Stimulated activated naive B cell treated with anti-CD40 and anti-IgM and Interleukin-4, amounts not matched to agents 10 μg/mL and 1 μg/mL and 100 μg/mL, for 72 hours (primary cell): Measurements from ENCODE around the gene GFOD1.

Experiments
- ATAC-seq, 2 donors: fragments of 150-1000 bp; cut with Tn5 transposase; replicated peaks; 2 replicates each; pipeline ENCODE4 v1.10.0; 2021; ENCODE audit warnings: moderate library complexity in 1 of 2
- DNase-seq: peaks from one replicate; pipeline ENCODE4 v3.0.0; 2021
- H3K27ac Mint-ChIP-seq: one replicate; pipeline ENCODE4 v1.8.0; 2022; ENCODE audit warnings: mild to moderate bottlenecking, mixed read lengths
- H3K27me3 Mint-ChIP-seq, 2 donors: one replicate each; pipeline ENCODE4 v1.8.0; 2022; ENCODE audit warnings: mixed read lengths in 2 of 2
- H3K36me3 Mint-ChIP-seq, 2 donors: one replicate each; pipeline ENCODE4 v1.8.0; 2022; ENCODE audit warnings: mixed read lengths in 2 of 2, mild to moderate bottlenecking in 1 of 2
- H3K4me1 Mint-ChIP-seq, 2 donors: one replicate each; pipeline ENCODE4 v1.8.0; 2022; ENCODE audit warnings: mixed read lengths in 2 of 2, mild to moderate bottlenecking in 1 of 2
- H3K4me3 Mint-ChIP-seq, 2 donors: one replicate each; pipeline ENCODE4 v1.8.0; 2022; ENCODE audit warnings: mild to moderate bottlenecking in 2 of 2, mixed read lengths in 2 of 2, moderate library complexity in 1 of 2
- H3K9me3 Mint-ChIP-seq, 2 donors: one replicate each; pipeline ENCODE4 v1.8.0; 2022; ENCODE audit warnings: mixed read lengths in 2 of 2, mild to moderate bottlenecking in 1 of 2

Gene GFOD1

GRCh38 chr6:13487122-13488014 lies at the start of gene GFOD1:
Gene GFOD1, minus strand, starts transcription at chr6:13487600. Its CDS starts 710 bp downstream, at chr6:13486890.
- no peaks in the 10 kb centered on the region for H3K27me3 Mint-ChIP-seq
- peak within 1 kb of the TSS; percentile 92 for H3K27ac Mint-ChIP-seq
- peaks cover 29 to 39% of the 10 kb centered on the region in 2 donors for H3K4me1 Mint-ChIP-seq
- DNase-seq, result peak; percentile 83
- H3K36me3 Mint-ChIP-seq, result peaks cover 2 to 11% of the 10 kb centered on the region in 2 donors
- peak within 1 kb of the TSS; percentile 97 to 99 for H3K4me3 Mint-ChIP-seq
- ATAC-seq, result peak; percentile 83 to 86
- H3K9me3 Mint-ChIP-seq, result no peaks in the 10 kb centered on the region

GRCh38 chr6:13536796-13537526 lies 49.6 kb upstream of the GFOD1 start:
- no peak overlapping the region for H3K27ac Mint-ChIP-seq
- no peaks in the 10 kb centered on the region for H3K27me3 Mint-ChIP-seq

GRCh38 chr6:13535306-13535705 lies 47.9 kb upstream of the GFOD1 start:
- H3K9me3 Mint-ChIP-seq, result no peaks in the 10 kb centered on the region
- no peaks in the 10 kb centered on the region for H3K27me3 Mint-ChIP-seq
- H3K4me1 Mint-ChIP-seq, result peaks cover 10 to 13% of the 10 kb centered on the region in 2 donors
- no peaks in the 10 kb centered on the region for H3K36me3 Mint-ChIP-seq
- DNase-seq (no peak), ATAC-seq (no peak)
- H3K27ac Mint-ChIP-seq, result no peak overlapping the region
- no peak overlapping the region for H3K4me3 Mint-ChIP-seq

More at GRCh38 chr6:13536796-13537526, 49.6 kb upstream of the GFOD1 start:
- Mint-ChIP-seq H3K9me3 (no peaks in the 10 kb centered on the region), H3K36me3 (no peaks in the 10 kb centered on the region), H3K4me1 (peaks cover 10 to 13% of the 10 kb centered on the region in 2 donors), H3K4me3 (no peak overlapping the region)
- DNase-seq (no peak), ATAC-seq (no peak)

GRCh38 chr6:13534536-13534935 lies 47.1 kb upstream of the GFOD1 start:
- peaks cover 8 to 9% of the 10 kb centered on the region in 2 donors for H3K4me1 Mint-ChIP-seq
- no peak overlapping the region for H3K4me3 Mint-ChIP-seq
- H3K36me3 Mint-ChIP-seq, result no peaks in the 10 kb centered on the region
- H3K27me3 Mint-ChIP-seq, result no peaks in the 10 kb centered on the region
- no peak for ATAC-seq
- no peaks in the 10 kb centered on the region for H3K9me3 Mint-ChIP-seq
- no peak overlapping the region for H3K27ac Mint-ChIP-seq
- no peak for DNase-seq

- ATAC-seq, result no peak
- no peak for DNase-seq
- H3K9me3 Mint-ChIP-seq, result no peaks in the 10 kb centered on the region
- no peak overlapping the region for H3K27ac Mint-ChIP-seq
- H3K27me3 Mint-ChIP-seq, result no peaks in the 10 kb centered on the region
- H3K36me3 Mint-ChIP-seq, result no peaks in the 10 kb centered on the region
- H3K4me1 Mint-ChIP-seq, result peaks cover 7 to 8% of the 10 kb centered on the region in 2 donors
- no peak overlapping the region for H3K4me3 Mint-ChIP-seq
These were observed 44.6 kb upstream of the GFOD1 start for GRCh38 chr6:13531956-13532355.

- H3K9me3 Mint-ChIP-seq, result no peaks in the 10 kb centered on the region
- no peak for DNase-seq
- no peaks in the 10 kb centered on the region for H3K27me3 Mint-ChIP-seq
- H3K36me3 Mint-ChIP-seq, result no peaks in the 10 kb centered on the region
- no peak overlapping the region for H3K4me3 Mint-ChIP-seq
- no peak for ATAC-seq
- peaks cover 26 to 38% of the 10 kb centered on the region in 2 donors for H3K4me1 Mint-ChIP-seq
- peak overlapping the region; percentile 26 for H3K27ac Mint-ChIP-seq
These were observed 41.5 kb upstream of the GFOD1 start for GRCh38 chr6:13528777-13529343.

GRCh38 chr6:13528232-13528631 lies 40.8 kb upstream of the GFOD1 start:
- Mint-ChIP-seq H3K27me3 (no peaks in the 10 kb centered on the region), H3K36me3 (no peaks in the 10 kb centered on the region), H3K9me3 (no peaks in the 10 kb centered on the region), H3K4me1 (peaks cover 28 to 43% of the 10 kb centered on the region in 2 donors), H3K27ac (no peak overlapping the region), H3K4me3 (no peak overlapping the region)
- ATAC-seq (no peak), DNase-seq (no peak)

- Mint-ChIP-seq H3K9me3 (no peaks in the 10 kb centered on the region), H3K4me1 (peaks cover 26 to 43% of the 10 kb centered on the region in 2 donors), H3K27ac (peak overlapping the region; percentile 14), H3K36me3 (no peaks in the 10 kb centered on the region), H3K27me3 (no peaks in the 10 kb centered on the region), H3K4me3 (no peak overlapping the region)
- ATAC-seq (no peak), DNase-seq (no peak)
These were observed 40.3 kb upstream of the GFOD1 start for GRCh38 chr6:13527671-13528056.

- Mint-ChIP-seq H3K36me3 (no peaks in the 10 kb centered on the region), H3K4me3 (peak overlapping the region; percentile 12 to 26), H3K9me3 (no peaks in the 10 kb centered on the region), H3K27ac (peak overlapping the region; percentile 80), H3K4me1 (peaks cover 25 to 43% of the 10 kb centered on the region in 2 donors), H3K27me3 (no peaks in the 10 kb centered on the region)
- DNase-seq (peak; percentile 50), ATAC-seq (peak; percentile 98 to 99)
These were observed 39.6 kb upstream of the GFOD1 start for GRCh38 chr6:13526727-13527670.

- ATAC-seq, result no peak
- H3K36me3 Mint-ChIP-seq, result no peaks in the 10 kb centered on the region
- no peaks in the 10 kb centered on the region for H3K9me3 Mint-ChIP-seq
- peak overlapping the region; percentile 12 to 26 for H3K4me3 Mint-ChIP-seq
- H3K4me1 Mint-ChIP-seq, result peaks cover 25 to 43% of the 10 kb centered on the region in 2 donors
- H3K27me3 Mint-ChIP-seq, result no peaks in the 10 kb centered on the region
- DNase-seq, result no peak
- peak overlapping the region; percentile 80 for H3K27ac Mint-ChIP-seq
These were observed 38.9 kb upstream of the GFOD1 start for GRCh38 chr6:13526357-13526726.

GRCh38 chr6:13524801-13525508 lies 37.6 kb upstream of the GFOD1 start:
- H3K27ac Mint-ChIP-seq, result no peak overlapping the region
- DNase-seq (no peak), ATAC-seq (no peak)
- H3K4me3 Mint-ChIP-seq, result no peak overlapping the region
- H3K36me3 Mint-ChIP-seq, result no peaks in the 10 kb centered on the region
- H3K9me3 Mint-ChIP-seq, result no peaks in the 10 kb centered on the region
- H3K4me1 Mint-ChIP-seq, result peaks cover 25 to 43% of the 10 kb centered on the region in 2 donors
- H3K27me3 Mint-ChIP-seq, result no peaks in the 10 kb centered on the region

- DNase-seq, result no peak
- Mint-ChIP-seq H3K27ac (peak overlapping the region; percentile 20), H3K4me1 (peaks cover 25 to 43% of the 10 kb centered on the region in 2 donors), H3K4me3 (no peak overlapping the region), H3K36me3 (no peaks in the 10 kb centered on the region), H3K27me3 (no peaks in the 10 kb centered on the region), H3K9me3 (no peaks in the 10 kb centered on the region)
- ATAC-seq, result no peak
These were observed 36.6 kb upstream of the GFOD1 start for GRCh38 chr6:13523826-13524622.
